GM12872 (cell line): Measurements from ENCODE around the gene CDS2.

Experiments used
- TF ChIP-seq, protein P1 (sequence below): IDR thresholded peaks from 3 replicates; pipeline ENCODE4 v1.5.1; 2011; ENCODE audit warnings: low read depth, mild to moderate bottlenecking, low read length, moderate library complexity; ENCODE audit not compliant: insufficient read depth

Gene CDS2

DNA sequence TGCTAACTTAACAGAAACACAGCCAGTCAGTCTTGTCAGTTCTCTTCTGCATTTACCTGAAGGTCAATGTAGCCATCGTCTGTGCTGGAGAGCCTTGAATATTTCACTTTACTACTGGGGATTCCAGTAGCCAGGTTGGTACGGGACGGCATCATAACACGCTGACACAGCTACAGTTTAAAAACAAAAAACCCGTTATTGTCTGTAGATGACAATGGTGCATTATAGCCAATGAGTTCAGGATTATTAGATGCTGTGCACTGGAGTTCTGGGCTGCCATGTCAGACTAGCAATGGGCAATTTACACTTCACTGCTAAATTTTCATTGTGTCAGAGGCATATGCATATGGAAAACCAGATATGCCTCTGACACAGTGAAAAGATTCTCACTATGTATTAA lies 17.5 kb upstream of the CDS2 start:
- TF ChIP-seq, protein P1, sequence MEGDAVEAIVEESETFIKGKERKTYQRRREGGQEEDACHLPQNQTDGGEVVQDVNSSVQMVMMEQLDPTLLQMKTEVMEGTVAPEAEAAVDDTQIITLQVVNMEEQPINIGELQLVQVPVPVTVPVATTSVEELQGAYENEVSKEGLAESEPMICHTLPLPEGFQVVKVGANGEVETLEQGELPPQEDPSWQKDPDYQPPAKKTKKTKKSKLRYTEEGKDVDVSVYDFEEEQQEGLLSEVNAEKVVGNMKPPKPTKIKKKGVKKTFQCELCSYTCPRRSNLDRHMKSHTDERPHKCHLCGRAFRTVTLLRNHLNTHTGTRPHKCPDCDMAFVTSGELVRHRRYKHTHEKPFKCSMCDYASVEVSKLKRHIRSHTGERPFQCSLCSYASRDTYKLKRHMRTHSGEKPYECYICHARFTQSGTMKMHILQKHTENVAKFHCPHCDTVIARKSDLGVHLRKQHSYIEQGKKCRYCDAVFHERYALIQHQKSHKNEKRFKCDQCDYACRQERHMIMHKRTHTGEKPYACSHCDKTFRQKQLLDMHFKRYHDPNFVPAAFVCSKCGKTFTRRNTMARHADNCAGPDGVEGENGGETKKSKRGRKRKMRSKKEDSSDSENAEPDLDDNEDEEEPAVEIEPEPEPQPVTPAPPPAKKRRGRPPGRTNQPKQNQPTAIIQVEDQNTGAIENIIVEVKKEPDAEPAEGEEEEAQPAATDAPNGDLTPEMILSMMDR, result no peak

GRCh38 chr20:5113615-5113986 lies 13.2 kb upstream of the CDS2 start:
- TF ChIP-seq, protein P1, result no peak

- TF ChIP-seq, protein P1, result no peak
Observed at GRCh38 chr20:5114403-5114802, 12.4 kb upstream of the CDS2 start.

DNA sequence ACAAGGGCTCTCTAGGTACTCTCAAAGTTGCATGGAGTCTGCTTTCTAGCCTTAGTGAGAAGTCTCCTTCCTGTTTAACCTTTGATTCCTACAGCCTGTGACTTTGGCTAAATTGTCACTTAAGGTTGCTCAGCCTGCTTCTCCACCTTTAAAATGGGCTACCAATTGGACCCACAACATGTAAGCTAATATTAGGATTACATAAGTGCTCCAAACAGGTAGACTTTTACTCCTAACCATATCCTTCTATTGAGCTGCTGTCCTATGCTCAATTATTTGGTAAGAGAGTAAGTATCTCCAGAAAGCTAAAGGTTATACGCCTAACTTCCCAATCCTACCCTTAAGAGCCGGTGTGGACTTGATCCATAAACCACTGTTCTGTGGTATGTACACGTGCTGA lies 9.9 kb upstream of the CDS2 start:
- TF ChIP-seq, protein P1, result no peak

- TF ChIP-seq, protein P1, result no peak
Observed at GRCh38 chr20:5118220-5119142, 8.3 kb upstream of the CDS2 start.

GRCh38 chr20:5119143-5119434 lies 7.7 kb upstream of the CDS2 start:
- TF ChIP-seq, protein P1, result no peak

GRCh38 chr20:5119435-5120184 lies 7.2 kb upstream of the CDS2 start, which contains the start of gene PCNA:
Gene PCNA (minus strand): TSS chr20:5119958. CDS start chr20:5119798, 160 bp downstream.
- TF ChIP-seq, protein P1, result no peak
